H1 (cell line): Measurements from ENCODE around the gene SGK1. TPM values are rescaled to one million over a fixed set of nuclear protein-coding genes. Genes with fewer than 3 reads are reported as not detected.

Experiments
- EZH2 ChIP-seq: fragments of 200-600 bp; sonication (generic); IDR thresholded peaks from 2 replicates; pipeline ENCODE4 v1.7.1; 2012; ENCODE audit warnings: low read depth, mild to moderate bottlenecking, moderate library complexity, low read length, inconsistent platforms; ENCODE audit not compliant: severe bottlenecking
- JUN ChIP-seq: IDR thresholded peaks from 2 replicates; pipeline ENCODE4 v1.6.1; 2011; ENCODE audit warnings: low read depth, mild to moderate bottlenecking, improper control_type of control experiment, low read length
- POU5F1 ChIP-seq: IDR thresholded peaks from 2 replicates; pipeline ENCODE4 v1.6.1; 2011; ENCODE audit warnings: low read depth, mild to moderate bottlenecking, low read length, moderate library complexity
- SIN3A ChIP-seq, 2 experiments: IDR thresholded peaks in 1 of 2; conservative IDR thresholded peaks in 1 of 2; 2 replicates each; pipeline ENCODE4 v1.6.1; 2011 to 2012; ENCODE audit warnings: low read length in 2 of 2, improper control_type of control experiment in 1 of 2, low read depth in 1 of 2, mild to moderate bottlenecking in 1 of 2
- SIX5 ChIP-seq: IDR thresholded peaks from 2 replicates; pipeline ENCODE4 v1.6.1; 2011; ENCODE audit warnings: mild to moderate bottlenecking, low read depth, low read length
- SP1 ChIP-seq: IDR thresholded peaks from 2 replicates; pipeline ENCODE4 v1.6.1; 2011; ENCODE audit warnings: low read depth, low read length
- SP2 ChIP-seq: IDR thresholded peaks from 2 replicates; pipeline ENCODE4 v1.6.1; 2012; ENCODE audit warnings: mild to moderate bottlenecking, low read length, inconsistent platforms
- ZNF274 ChIP-seq: IDR thresholded peaks from 2 replicates; pipeline ENCODE4 v1.7.0; 2012; ENCODE audit warnings: low read length, borderline replicate concordance; ENCODE audit errors: extremely low read depth
- polyA plus RNA-seq, 7 experiments: library from polyadenylated mRNA; depleted of rRNA in 3 of 7; stranded (reverse) in 5 of 7; unstranded in 2 of 7; fragments of >200 nt in 5 of 7; fragments of 200-250 nt in 2 of 7; gene quantifications; 1 replicate in 5 of 7; 2 replicates in 1 of 7; 4 replicates in 1 of 7; pipeline versions ENCODE4 v1.2.1 to v1.2.3, GENCODE V29; 2011 to 2013; ENCODE audit warnings: missing spikeins in 2 of 7, mixed read lengths in 2 of 7
- total RNA-seq: library from RNA; stranded (reverse); fragmentation: NEBNext Ultra II Directional; extraction: Animal tissue kit (Norgen Biotek cat#: 25700); gene quantifications from 2 replicates; pipeline ENCODE4 v1.2.1, GENCODE V29; 2021
- TF ChIP-seq, protein P1 (sequence below): fragments of 300-600 bp; sonication (generic); IDR thresholded peaks from 2 replicates; pipeline ENCODE4 v1.7.1; 2012; ENCODE audit warnings: low read length, moderate library complexity, mild to moderate bottlenecking, inconsistent platforms; ENCODE audit not compliant: insufficient replicate concordance

SGK1 gene
- total and polyA plus RNA-seq, 2 of the 8 experiments (the other 6 are each of a cell fraction or from before 2014, with no cell fraction given): 14.5 to 18.4 TPM

DNA sequence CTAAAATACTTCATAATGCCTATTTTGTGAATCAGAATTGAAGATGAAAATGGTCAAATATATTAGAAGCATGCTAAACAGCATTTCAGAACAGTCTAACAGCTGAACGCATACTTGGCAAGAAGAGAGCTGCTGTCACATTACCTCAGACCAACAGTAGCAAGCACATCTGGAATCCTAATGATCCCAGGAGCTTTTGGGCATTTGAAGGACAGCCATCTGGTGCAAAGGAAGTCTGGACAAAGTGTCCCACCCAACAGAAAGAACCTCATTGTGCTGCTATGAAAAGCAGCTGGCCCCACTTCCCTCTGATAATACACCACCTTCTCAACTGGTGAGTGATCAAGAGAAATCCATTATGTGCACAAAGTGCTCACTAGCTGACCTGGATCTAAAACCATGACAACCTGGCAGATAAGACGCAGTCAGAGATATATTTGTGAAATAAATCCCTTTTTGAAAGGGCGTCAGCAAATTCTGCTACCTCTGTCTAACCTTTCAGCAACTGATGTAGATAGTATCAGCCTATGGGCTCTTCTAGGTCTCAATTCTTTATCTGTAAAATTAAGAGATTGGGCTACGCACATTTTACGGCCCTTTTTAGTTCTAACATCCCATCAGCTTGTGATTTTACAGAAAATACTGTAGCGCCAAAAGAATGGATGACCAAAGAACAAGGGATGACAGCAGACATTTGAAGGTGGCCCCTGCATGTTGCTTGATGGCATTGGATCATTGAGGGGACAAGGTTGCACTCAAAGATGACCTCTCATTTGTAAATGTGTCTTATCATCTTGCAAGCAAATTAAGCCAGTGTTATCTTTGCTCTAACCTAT, 78.7 kb downstream of the SGK1 start (continued):
- TF ChIP-seq, protein P1, sequence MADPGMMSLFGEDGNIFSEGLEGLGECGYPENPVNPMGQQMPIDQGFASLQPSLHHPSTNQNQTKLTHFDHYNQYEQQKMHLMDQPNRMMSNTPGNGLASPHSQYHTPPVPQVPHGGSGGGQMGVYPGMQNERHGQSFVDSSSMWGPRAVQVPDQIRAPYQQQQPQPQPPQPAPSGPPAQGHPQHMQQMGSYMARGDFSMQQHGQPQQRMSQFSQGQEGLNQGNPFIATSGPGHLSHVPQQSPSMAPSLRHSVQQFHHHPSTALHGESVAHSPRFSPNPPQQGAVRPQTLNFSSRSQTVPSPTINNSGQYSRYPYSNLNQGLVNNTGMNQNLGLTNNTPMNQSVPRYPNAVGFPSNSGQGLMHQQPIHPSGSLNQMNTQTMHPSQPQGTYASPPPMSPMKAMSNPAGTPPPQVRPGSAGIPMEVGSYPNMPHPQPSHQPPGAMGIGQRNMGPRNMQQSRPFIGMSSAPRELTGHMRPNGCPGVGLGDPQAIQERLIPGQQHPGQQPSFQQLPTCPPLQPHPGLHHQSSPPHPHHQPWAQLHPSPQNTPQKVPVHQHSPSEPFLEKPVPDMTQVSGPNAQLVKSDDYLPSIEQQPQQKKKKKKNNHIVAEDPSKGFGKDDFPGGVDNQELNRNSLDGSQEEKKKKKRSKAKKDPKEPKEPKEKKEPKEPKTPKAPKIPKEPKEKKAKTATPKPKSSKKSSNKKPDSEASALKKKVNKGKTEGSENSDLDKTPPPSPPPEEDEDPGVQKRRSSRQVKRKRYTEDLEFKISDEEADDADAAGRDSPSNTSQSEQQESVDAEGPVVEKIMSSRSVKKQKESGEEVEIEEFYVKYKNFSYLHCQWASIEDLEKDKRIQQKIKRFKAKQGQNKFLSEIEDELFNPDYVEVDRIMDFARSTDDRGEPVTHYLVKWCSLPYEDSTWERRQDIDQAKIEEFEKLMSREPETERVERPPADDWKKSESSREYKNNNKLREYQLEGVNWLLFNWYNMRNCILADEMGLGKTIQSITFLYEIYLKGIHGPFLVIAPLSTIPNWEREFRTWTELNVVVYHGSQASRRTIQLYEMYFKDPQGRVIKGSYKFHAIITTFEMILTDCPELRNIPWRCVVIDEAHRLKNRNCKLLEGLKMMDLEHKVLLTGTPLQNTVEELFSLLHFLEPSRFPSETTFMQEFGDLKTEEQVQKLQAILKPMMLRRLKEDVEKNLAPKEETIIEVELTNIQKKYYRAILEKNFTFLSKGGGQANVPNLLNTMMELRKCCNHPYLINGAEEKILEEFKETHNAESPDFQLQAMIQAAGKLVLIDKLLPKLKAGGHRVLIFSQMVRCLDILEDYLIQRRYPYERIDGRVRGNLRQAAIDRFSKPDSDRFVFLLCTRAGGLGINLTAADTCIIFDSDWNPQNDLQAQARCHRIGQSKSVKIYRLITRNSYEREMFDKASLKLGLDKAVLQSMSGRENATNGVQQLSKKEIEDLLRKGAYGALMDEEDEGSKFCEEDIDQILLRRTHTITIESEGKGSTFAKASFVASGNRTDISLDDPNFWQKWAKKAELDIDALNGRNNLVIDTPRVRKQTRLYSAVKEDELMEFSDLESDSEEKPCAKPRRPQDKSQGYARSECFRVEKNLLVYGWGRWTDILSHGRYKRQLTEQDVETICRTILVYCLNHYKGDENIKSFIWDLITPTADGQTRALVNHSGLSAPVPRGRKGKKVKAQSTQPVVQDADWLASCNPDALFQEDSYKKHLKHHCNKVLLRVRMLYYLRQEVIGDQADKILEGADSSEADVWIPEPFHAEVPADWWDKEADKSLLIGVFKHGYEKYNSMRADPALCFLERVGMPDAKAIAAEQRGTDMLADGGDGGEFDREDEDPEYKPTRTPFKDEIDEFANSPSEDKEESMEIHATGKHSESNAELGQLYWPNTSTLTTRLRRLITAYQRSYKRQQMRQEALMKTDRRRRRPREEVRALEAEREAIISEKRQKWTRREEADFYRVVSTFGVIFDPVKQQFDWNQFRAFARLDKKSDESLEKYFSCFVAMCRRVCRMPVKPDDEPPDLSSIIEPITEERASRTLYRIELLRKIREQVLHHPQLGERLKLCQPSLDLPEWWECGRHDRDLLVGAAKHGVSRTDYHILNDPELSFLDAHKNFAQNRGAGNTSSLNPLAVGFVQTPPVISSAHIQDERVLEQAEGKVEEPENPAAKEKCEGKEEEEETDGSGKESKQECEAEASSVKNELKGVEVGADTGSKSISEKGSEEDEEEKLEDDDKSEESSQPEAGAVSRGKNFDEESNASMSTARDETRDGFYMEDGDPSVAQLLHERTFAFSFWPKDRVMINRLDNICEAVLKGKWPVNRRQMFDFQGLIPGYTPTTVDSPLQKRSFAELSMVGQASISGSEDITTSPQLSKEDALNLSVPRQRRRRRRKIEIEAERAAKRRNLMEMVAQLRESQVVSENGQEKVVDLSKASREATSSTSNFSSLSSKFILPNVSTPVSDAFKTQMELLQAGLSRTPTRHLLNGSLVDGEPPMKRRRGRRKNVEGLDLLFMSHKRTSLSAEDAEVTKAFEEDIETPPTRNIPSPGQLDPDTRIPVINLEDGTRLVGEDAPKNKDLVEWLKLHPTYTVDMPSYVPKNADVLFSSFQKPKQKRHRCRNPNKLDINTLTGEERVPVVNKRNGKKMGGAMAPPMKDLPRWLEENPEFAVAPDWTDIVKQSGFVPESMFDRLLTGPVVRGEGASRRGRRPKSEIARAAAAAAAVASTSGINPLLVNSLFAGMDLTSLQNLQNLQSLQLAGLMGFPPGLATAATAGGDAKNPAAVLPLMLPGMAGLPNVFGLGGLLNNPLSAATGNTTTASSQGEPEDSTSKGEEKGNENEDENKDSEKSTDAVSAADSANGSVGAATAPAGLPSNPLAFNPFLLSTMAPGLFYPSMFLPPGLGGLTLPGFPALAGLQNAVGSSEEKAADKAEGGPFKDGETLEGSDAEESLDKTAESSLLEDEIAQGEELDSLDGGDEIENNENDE: no peak
- TF ChIP-seq SIX5 (no peak), JUN (no peak), ZNF274 (no peak), EZH2 (no peak), SIN3A (conservative IDR thresholded peaks at IDR 0.05 in 1 of 2, IDR thresholded peaks at IDR 0.05 in 1 of 2; ENCODE audit: low read depth in 1 of 2, low read length in 2 of 2) (no peak), POU5F1 (no peak), SP2 (no peak), SP1 (no peak)
